ENCODE measurements around the gene COL19A1. TPM values are rescaled to one million over a fixed set of nuclear protein-coding genes. Genes with fewer than 3 reads are reported as not detected.

COL19A1 gene
- total RNA-seq, 4 donors from 2014 or later, result 0.19 TPM; not detected in 3

- Histone ChIP-seq H3K27me3 (peaks cover 0 to 32% (median 0%) of the 10 kb centered on the region in 4 donors), H3K36me3 (no peaks in the 10 kb centered on the region), H3K4me1 (peaks cover 6 to 22% (median 8%) of the 10 kb centered on the region in 3 donors), H3K9me3 (no peaks in the 10 kb centered on the region), H3K4me3 (no peak overlapping the region), H3K27ac (no peak overlapping the region)
- no peak for TF ChIP-seq CTCF (IDR thresholded peaks at IDR 0.05)
- no peak for TF ChIP-seq POLR2A (IDR thresholded peaks at IDR 0.05)
- no peak for DNase-seq
- WGBS, 2 donors, result 77 to 96% methylated on average over 2 of the region's 2 CpGs
- intact Hi-C loops (cut with DNase I), result no loop called here
Measured at GRCh38 chr6:69871107-69871506, 4.8 kb downstream of the COL19A1 start.

GRCh38 chr6:69873291-69873690 is 6.9 kb downstream of the COL19A1 start:
- 85 to 94% methylated on average over 2 of the region's 2 CpGs for WGBS, 2 donors
- Histone ChIP-seq H3K4me3 (no peak overlapping the region), H3K9me3 (no peaks in the 10 kb centered on the region), H3K4me1 (no peaks in the 10 kb centered on the region), H3K36me3 (no peaks in the 10 kb centered on the region), H3K27me3 (peaks cover 0 to 10% (median 0%) of the 10 kb centered on the region in 4 donors), H3K27ac (no peak overlapping the region)
- intact Hi-C loops (cut with DNase I), result no loop called here
- no peak for DNase-seq
- TF ChIP-seq CTCF (IDR thresholded peaks at IDR 0.05) (no peak), POLR2A (IDR thresholded peaks at IDR 0.05) (no peak)

GRCh38 chr6:69875715-69876114 is 9.4 kb downstream of the COL19A1 start:
- H3K4me3 ChIP-seq, result no peak overlapping the region
- no peaks in the 10 kb centered on the region for H3K9me3 ChIP-seq
- TF ChIP-seq POLR2A (IDR thresholded peaks at IDR 0.05) (no peak), CTCF (IDR thresholded peaks at IDR 0.05) (no peak)
- WGBS, 2 donors, result 77 to 81% methylated on average over 3 of the region's 3 CpGs
- H3K4me1 ChIP-seq, result no peaks in the 10 kb centered on the region
- intact Hi-C loops (cut with DNase I), result no loop called here
- H3K27ac ChIP-seq, result no peak overlapping the region
- no peak for DNase-seq
- no peaks in the 10 kb centered on the region for H3K27me3 ChIP-seq
- no peaks in the 10 kb centered on the region for H3K36me3 ChIP-seq

- TF ChIP-seq CTCF (IDR thresholded peaks at IDR 0.05) (no peak), POLR2A (IDR thresholded peaks at IDR 0.05) (no peak)
- intact Hi-C loops (cut with DNase I), result no loop called here
- Histone ChIP-seq H3K27ac (no peak overlapping the region), H3K9me3 (no peaks in the 10 kb centered on the region), H3K27me3 (no peaks in the 10 kb centered on the region), H3K4me3 (no peak overlapping the region), H3K4me1 (no peaks in the 10 kb centered on the region), H3K36me3 (no peaks in the 10 kb centered on the region)
- 94 to 96% methylated on average over 1 of the region's 1 CpG for WGBS, 2 donors
- DNase-seq, result no peak
Measured at GRCh38 chr6:69878795-69879194, 12.4 kb downstream of the COL19A1 start.

- no peak for DNase-seq
- Histone ChIP-seq H3K4me1 (no peaks in the 10 kb centered on the region), H3K27me3 (no peaks in the 10 kb centered on the region), H3K4me3 (no peak overlapping the region), H3K27ac (no peak overlapping the region), H3K36me3 (no peaks in the 10 kb centered on the region), H3K9me3 (no peaks in the 10 kb centered on the region)
- intact Hi-C loops (cut with DNase I), result no loop called here
- 59 to 66% methylated on average over 3 of the region's 3 CpGs for WGBS, 2 donors
- TF ChIP-seq POLR2A (IDR thresholded peaks at IDR 0.05) (no peak), CTCF (IDR thresholded peaks at IDR 0.05) (no peak)
Measured at GRCh38 chr6:69880601-69881000, 14.2 kb downstream of the COL19A1 start.
